H1 (cell line): ENCODE results near the gene KRT8. TPM values are rescaled to one million over a fixed set of nuclear protein-coding genes. Genes with fewer than 3 reads are reported as not detected.
A peak's percentile ranks its signal among the peaks of the same experiment; 100 is the strongest.

ENCODE experiments used
- CTCF ChIA-PET: fragments of 300-600 bp; sonication (Branson Sonifier 250); formaldehyde crosslinking; loops from one replicate; lab custom pipeline; 2021; ENCODE audit not compliant: partially characterized antibody; lab: Charles Lee
- POLR2A ChIA-PET: fragments of 300-600 bp; sonication (Branson Sonifier 250); formaldehyde crosslinking; loops from one replicate; lab custom pipeline; 2021; ENCODE audit warnings: inconsistent platforms; ENCODE audit not compliant: partially characterized antibody; lab: Charles Lee
- DNase-seq, 2 experiments: peaks; one replicate each; pipeline versions ENCODE4 v3.0.0 to v3.0.0-alpha.2; 2010 to 2022; ENCODE audit warnings: low spot score in 2 of 2, low read depth in 1 of 2, mixed read lengths in 1 of 2
- FAIRE-seq: peaks from 2 replicates; lab custom pipeline; 2011; peaks lifted over from hg19 to GRCh38; lab: Jason Lieb, UNC
- H2AFZ ChIP-seq: 2 replicates; pipeline ENCODE4 v1.8.1; 2012; ENCODE audit warnings: low read length, inconsistent platforms
- H2AK5ac ChIP-seq: 2 replicates; pipeline ENCODE4 v1.6.1; 2013; ENCODE audit warnings: low read depth, low read length
- H2BK120ac ChIP-seq: replicated peaks from 2 replicates; pipeline ENCODE3; 2013; ENCODE audit warnings: low read depth, low read length, inconsistent platforms
- H2BK12ac ChIP-seq: 2 replicates; pipeline ENCODE4 v1.6.1; 2013; ENCODE audit warnings: low read depth, low read length
- H2BK15ac ChIP-seq: 2 replicates; pipeline ENCODE4 v1.6.1; 2013; ENCODE audit warnings: low read length
- H2BK20ac ChIP-seq: 2 replicates; pipeline ENCODE4 v1.6.1; 2013; ENCODE audit warnings: low read length
- H2BK5ac ChIP-seq: 2 replicates; pipeline ENCODE4 v1.6.1; 2013; ENCODE audit warnings: low read depth, low read length
- H3K14ac ChIP-seq: 2 replicates; pipeline ENCODE4 v1.6.1; 2013; ENCODE audit warnings: inconsistent platforms; ENCODE audit not compliant: insufficient read length
- H3K18ac ChIP-seq: 2 replicates; pipeline ENCODE4 v1.6.1; 2013; ENCODE audit warnings: low read length; ENCODE audit errors: extremely low read depth
- H3K23ac ChIP-seq: 2 replicates; pipeline ENCODE4 v1.6.1; 2013; ENCODE audit warnings: inconsistent platforms; ENCODE audit not compliant: insufficient read length
- H3K23me2 ChIP-seq: 2 replicates; pipeline ENCODE4 v1.6.1; 2013; ENCODE audit warnings: low read depth, low read length
- H3K27ac ChIP-seq: 2 replicates; pipeline ENCODE4 v1.6.1; 2011; ENCODE audit warnings: low read depth, low read length, inconsistent platforms
- H3K27me3 ChIP-seq, 4 experiments: replicated peaks in 1 of 4; 1 replicate in 1 of 4; 2 replicates in 3 of 4; pipeline versions ENCODE4 v1.6.1 to v1.8.1; 2011 to 2013; ENCODE audit warnings: low read length in 3 of 4, mild to moderate bottlenecking in 3 of 4, inconsistent platforms in 2 of 4, mixed read lengths in 2 of 4, moderate library complexity in 1 of 4; ENCODE audit not compliant: control insufficient read depth in 3 of 4, insufficient read depth in 3 of 4; ENCODE audit errors: extremely low read depth in 1 of 4
- H3K36me3 ChIP-seq, 4 experiments: 2 replicates each; pipeline versions ENCODE4 v1.6.1 to v1.8.1; 2011 to 2013; ENCODE audit warnings: mild to moderate bottlenecking in 4 of 4, low read length in 3 of 4, moderate library complexity in 2 of 4, control low read depth in 1 of 4, inconsistent platforms in 1 of 4; ENCODE audit not compliant: insufficient read depth in 4 of 4, control insufficient read depth in 2 of 4
- H3K4ac ChIP-seq: replicated peaks from 2 replicates; pipeline ENCODE3; 2013; ENCODE audit warnings: low read length, low read depth, mixed read lengths, inconsistent platforms; ENCODE audit not compliant: insufficient read length
- H3K4me1 ChIP-seq, 4 experiments: replicated peaks in 1 of 4; 1 replicate in 1 of 4; 2 replicates in 3 of 4; pipeline versions ENCODE4 v1.6.1 to v1.8.1; 2011 to 2013; ENCODE audit warnings: low read length in 3 of 4, inconsistent platforms in 2 of 4, mixed read lengths in 1 of 4; ENCODE audit not compliant: insufficient read depth in 4 of 4, control insufficient read depth in 3 of 4
- H3K4me2 ChIP-seq, 2 experiments: 2 replicates each; pipeline versions ENCODE4 v1.6.1 to v1.8.1; 2011 to 2013; ENCODE audit warnings: low read depth in 2 of 2, low read length in 2 of 2, control low read depth in 1 of 2, inconsistent platforms in 1 of 2, mild to moderate bottlenecking in 1 of 2; ENCODE audit not compliant: insufficient read depth in 1 of 2
- H3K4me3 ChIP-seq, 4 experiments: fragments of 200-600, 300-600 bp in 1 of 4; sonication (generic), shearing (Covaris generic), sonication (Bioruptor Twin) in 1 of 4; 2 replicates each; pipeline versions ENCODE4 v1.5.1 to v1.8.1; 2011 to 2016; ENCODE audit warnings: low read length in 4 of 4, low read depth in 3 of 4, control low read depth in 2 of 4, inconsistent platforms in 2 of 4, mild to moderate bottlenecking in 2 of 4, mixed read lengths in 1 of 4, moderate library complexity in 1 of 4; ENCODE audit not compliant: insufficient read depth in 2 of 4; ENCODE audit errors: extremely low read depth in 1 of 4
- H3K56ac ChIP-seq: replicated peaks from 2 replicates; pipeline ENCODE3; 2013; ENCODE audit warnings: low read depth, mild to moderate bottlenecking, mixed read lengths, low read length, inconsistent platforms; ENCODE audit not compliant: insufficient read length
- H3K79me1 ChIP-seq: 2 replicates; pipeline ENCODE4 v1.6.1; 2013; ENCODE audit warnings: low read depth, low read length, control low read depth
- H3K79me2 ChIP-seq, 2 experiments: 2 replicates each; pipeline versions ENCODE4 v1.6.1 to v1.8.1; 2012 to 2013; ENCODE audit warnings: low read length in 2 of 2, mild to moderate bottlenecking in 2 of 2, inconsistent platforms in 1 of 2; ENCODE audit not compliant: insufficient read depth in 2 of 2, control insufficient read depth in 1 of 2
- H3K9ac ChIP-seq, 4 experiments: replicated peaks in 1 of 4; 1 replicate in 1 of 4; 2 replicates in 3 of 4; pipeline versions ENCODE4 v1.6.1 to v1.8.1; 2011 to 2013; ENCODE audit warnings: low read depth in 3 of 4, low read length in 3 of 4, control low read depth in 2 of 4, mild to moderate bottlenecking in 2 of 4, moderate library complexity in 2 of 4, inconsistent platforms in 1 of 4; ENCODE audit errors: extremely low read depth in 1 of 4
- H3K9me3 ChIP-seq, 2 experiments: 2 replicates each; pipeline versions ENCODE4 v1.6.1 to v1.8.1; 2012 to 2013; ENCODE audit warnings: mild to moderate bottlenecking in 2 of 2, moderate library complexity in 2 of 2, control low read depth in 1 of 2, inconsistent platforms in 1 of 2, low read depth in 1 of 2, low read length in 1 of 2, mixed read lengths in 1 of 2; ENCODE audit not compliant: insufficient read depth in 2 of 2
- H4K20me1 ChIP-seq, 2 experiments: replicated peaks in 1 of 2; 2 replicates each; pipeline versions ENCODE3 to v1.8.1; 2011 to 2013; ENCODE audit warnings: inconsistent platforms in 2 of 2, low read length in 2 of 2, mild to moderate bottlenecking in 1 of 2; ENCODE audit not compliant: insufficient read depth in 2 of 2, control insufficient read depth in 1 of 2
- H4K5ac ChIP-seq: 2 replicates; pipeline ENCODE4 v1.6.1; 2013; ENCODE audit warnings: low read length, low read depth, mixed read lengths, inconsistent platforms; ENCODE audit not compliant: insufficient read length
- H4K8ac ChIP-seq: 2 replicates; pipeline ENCODE4 v1.8.0; 2013; ENCODE audit warnings: mild to moderate bottlenecking, moderate library complexity, low read length, inconsistent platforms; ENCODE audit not compliant: insufficient read depth; ENCODE audit errors: extremely low read depth
- H4K91ac ChIP-seq: replicated peaks from 2 replicates; pipeline ENCODE3; 2013; ENCODE audit warnings: low read length, mixed read lengths, inconsistent platforms; ENCODE audit not compliant: insufficient read length
- POLR2AphosphoS5 ChIP-seq: IDR thresholded peaks from 2 replicates; pipeline ENCODE4 v1.6.1; 2011; ENCODE audit warnings: low read depth, low read length
- WGBS, 2 experiments: shearing (Covaris generic) in 1 of 2; methylation state at CpG; one replicate each; pipeline versions ENCODE4 v1.1.6 to v1.1.7; 2013 to 2015; ENCODE audit warnings: low lambda C conversion rate in 2 of 2, mixed read lengths in 2 of 2, inconsistent platforms in 1 of 2, low coverage in 1 of 2, missing lambda C conversion rate in 1 of 2; ENCODE audit not compliant: insufficient replicate concordance in 2 of 2, insufficient coverage in 1 of 2, insufficient read length in 1 of 2; ENCODE audit errors: extremely low coverage in 1 of 2, missing lambda C conversion rate in 1 of 2; 5-methylcytosine and 5-hydroxymethylcytosine counted together
- polyA plus RNA-seq, 7 experiments: library from polyadenylated mRNA; depleted of rRNA in 3 of 7; stranded (reverse) in 5 of 7; unstranded in 2 of 7; fragments of >200 nt in 5 of 7; fragments of 200-250 nt in 2 of 7; gene quantifications; 1 replicate in 5 of 7; 2 replicates in 1 of 7; 4 replicates in 1 of 7; pipeline versions ENCODE4 v1.2.1 to v1.2.3, GENCODE V29; 2011 to 2013; ENCODE audit warnings: missing spikeins in 2 of 7, mixed read lengths in 2 of 7
- total RNA-seq: library from RNA; stranded (reverse); fragmentation: NEBNext Ultra II Directional; extraction: Animal tissue kit (Norgen Biotek cat#: 25700); gene quantifications from 2 replicates; pipeline ENCODE4 v1.2.1, GENCODE V29; 2021
- TF ChIP-seq, protein P1 (sequence below), 3 experiments: IDR thresholded peaks; 1 replicate in 2 of 3; 2 replicates in 1 of 3; pipeline versions ENCODE4 v1.5.1 to v1.6.1; 2011; ENCODE audit warnings: low read length in 3 of 3, mild to moderate bottlenecking in 3 of 3, inconsistent platforms in 2 of 3, low read depth in 1 of 3, moderate library complexity in 1 of 3; ENCODE audit not compliant: insufficient read depth in 1 of 3; ENCODE audit errors: control extremely low read depth in 1 of 3

The KRT8 gene
- total and polyA plus RNA-seq, 2 of the 8 experiments (the other 6 are each of a cell fraction or from before 2014, with no cell fraction given): 280 to 290 TPM

DNA sequence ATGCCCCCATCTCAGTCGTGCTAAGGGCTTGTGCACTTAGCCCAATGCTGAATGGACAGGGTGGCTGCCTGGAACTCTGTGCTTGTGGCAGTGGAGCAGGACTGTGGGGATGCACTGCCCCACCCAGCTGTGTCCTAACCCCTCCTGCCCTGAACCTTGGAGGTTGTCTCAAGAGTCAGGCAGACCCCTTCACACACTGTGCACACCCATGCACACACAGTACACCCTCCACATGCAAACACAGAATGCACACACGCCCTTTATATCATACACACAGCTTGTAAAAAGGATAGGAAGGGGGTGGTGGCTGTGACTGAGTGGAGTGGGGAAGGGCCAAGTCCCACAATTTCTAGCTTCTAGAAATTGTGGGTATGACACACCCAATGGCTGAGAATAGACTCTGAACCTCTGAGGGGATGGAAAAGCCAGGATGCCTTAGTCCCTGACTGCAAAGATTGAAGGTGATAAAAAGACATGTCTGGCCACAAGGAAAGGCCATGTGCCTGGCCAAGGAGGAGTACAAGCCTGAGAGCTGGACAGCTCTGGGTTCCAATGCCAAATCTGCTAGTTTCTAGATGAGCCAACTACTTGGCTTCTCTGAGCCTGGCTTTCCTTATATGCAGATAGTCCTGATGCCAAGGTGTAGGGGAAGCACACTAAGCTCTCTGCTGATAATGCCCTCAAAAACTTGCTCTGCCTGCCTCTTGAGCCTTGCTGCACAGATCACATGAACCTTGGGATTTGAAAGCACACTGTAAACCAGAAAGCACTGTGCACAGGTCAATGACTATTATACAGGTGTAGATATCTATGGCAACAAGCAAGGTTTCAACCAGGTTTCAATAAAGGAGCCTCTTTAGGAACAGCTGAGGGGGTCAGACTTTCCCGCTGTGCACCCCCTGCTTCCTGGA, 8.4 kb downstream of the KRT8 start:
- Histone ChIP-seq H3K14ac (no peak overlapping the region), H2BK12ac (no peak overlapping the region), H3K27ac (no peak overlapping the region), H2BK120ac (no peak overlapping the region), H3K9me3 (no peaks in the 10 kb centered on the region), H4K91ac (no peak overlapping the region), H3K79me2 (no peaks in the 10 kb centered on the region), H3K4me1 (no peaks in the 10 kb centered on the region), H3K36me3 (peaks cover 14 to 44% (median 33%) of the 10 kb centered on the region in 4 experiments), H3K9ac (no peak overlapping the region), H3K18ac (no peak overlapping the region), H3K4me3 (no peak overlapping the region), H3K27me3 (no peaks in the 10 kb centered on the region), H2BK5ac (no peak overlapping the region), H3K79me1 (peaks cover 5% of the 10 kb centered on the region; the same call in 1 of the 2 replicates), H2BK15ac (no peak overlapping the region; the same call in 1 of the 2 replicates), H2BK20ac (no peak overlapping the region), H3K23me2 (no peaks in the 10 kb centered on the region), H3K23ac (no peak overlapping the region), H3K4me2 (no peak overlapping the region), H4K20me1 (peaks cover 7 to 17% of the 10 kb centered on the region in 2 experiments), H3K4ac (no peak overlapping the region), H2AK5ac (no peak overlapping the region), H4K8ac (no peak overlapping the region; the same call in 1 of the 2 replicates), H4K5ac (no peak overlapping the region), H3K56ac (no peak overlapping the region), H2AFZ (no peak overlapping the region)
- FAIRE-seq (no peak), DNase-seq (no peak)
- peak; percentile 50 for TF ChIP-seq POLR2AphosphoS5
- TF ChIP-seq, protein P1, sequence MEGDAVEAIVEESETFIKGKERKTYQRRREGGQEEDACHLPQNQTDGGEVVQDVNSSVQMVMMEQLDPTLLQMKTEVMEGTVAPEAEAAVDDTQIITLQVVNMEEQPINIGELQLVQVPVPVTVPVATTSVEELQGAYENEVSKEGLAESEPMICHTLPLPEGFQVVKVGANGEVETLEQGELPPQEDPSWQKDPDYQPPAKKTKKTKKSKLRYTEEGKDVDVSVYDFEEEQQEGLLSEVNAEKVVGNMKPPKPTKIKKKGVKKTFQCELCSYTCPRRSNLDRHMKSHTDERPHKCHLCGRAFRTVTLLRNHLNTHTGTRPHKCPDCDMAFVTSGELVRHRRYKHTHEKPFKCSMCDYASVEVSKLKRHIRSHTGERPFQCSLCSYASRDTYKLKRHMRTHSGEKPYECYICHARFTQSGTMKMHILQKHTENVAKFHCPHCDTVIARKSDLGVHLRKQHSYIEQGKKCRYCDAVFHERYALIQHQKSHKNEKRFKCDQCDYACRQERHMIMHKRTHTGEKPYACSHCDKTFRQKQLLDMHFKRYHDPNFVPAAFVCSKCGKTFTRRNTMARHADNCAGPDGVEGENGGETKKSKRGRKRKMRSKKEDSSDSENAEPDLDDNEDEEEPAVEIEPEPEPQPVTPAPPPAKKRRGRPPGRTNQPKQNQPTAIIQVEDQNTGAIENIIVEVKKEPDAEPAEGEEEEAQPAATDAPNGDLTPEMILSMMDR (IDR thresholded peaks at IDR 0.05; ENCODE audit: control extremely low read depth in 1 of 3, insufficient read depth in 1 of 3, low read depth in 1 of 3, low read length in 3 of 3): no peak
- 77% methylated on average over 3 of the region's 3 CpGs; no CpG with 5 or more reads in 1 of the 2 experiments for WGBS, 2 experiments
- CTCF ChIA-PET: interaction anchor here (0.8 to 36.8 kb wide), 12 partner anchors 8 to 519 kb away, joined by 3 to 1250 read pairs (median 20); partner anchors contain the start of genes KRT18 and KRT8
- POLR2A ChIA-PET: interaction anchor here (0.6 to 17.4 kb wide), 18 partner anchors 8 to 139 kb away, joined by 3 to 297 read pairs (median 4); partner anchors contain the start of genes EIF4B, KRT18 and KRT8
